Epithelial cell of prostate (primary cell): ENCODE data around the gene CMBL.

ENCODE experiments used
- DNase-seq: peaks from one replicate; pipeline ENCODE4 v3.0.0-alpha.2; 2011; ENCODE audit warnings: low read depth, low spot score
- H3K27ac ChIP-seq: fragments of 450-650 bp; 2 replicates; pipeline ENCODE4 v1.5.1; 2017; ENCODE audit warnings: mild to moderate bottlenecking

The CMBL gene

DNA sequence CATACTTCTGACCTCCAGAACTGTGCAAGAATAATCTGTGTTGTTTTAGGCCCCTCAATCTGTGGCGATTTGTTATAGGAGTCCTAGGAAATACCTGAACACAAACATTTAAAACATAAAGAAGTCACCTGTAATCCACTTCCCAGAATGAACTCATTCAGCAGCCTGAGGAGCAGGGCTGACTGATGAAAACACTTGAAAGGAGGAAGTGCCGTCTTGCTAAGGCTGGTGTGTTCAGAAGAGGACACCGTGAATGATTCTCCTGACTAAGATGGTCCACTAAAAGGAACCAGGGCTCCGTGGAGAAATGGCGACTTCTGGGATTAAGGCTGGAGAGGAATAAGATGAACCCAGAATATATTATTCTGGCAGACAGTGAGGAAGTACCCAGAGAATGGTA, 27.1 kb upstream of the CMBL start:
- no peak for DNase-seq

GRCh38 chr5:10333154-10334006, 25.7 kb upstream of the CMBL start:
- no peak for DNase-seq
- no peak overlapping the region for H3K27ac ChIP-seq

More for the DNA sequence above, 27.1 kb upstream of the CMBL start:
- no peak overlapping the region for H3K27ac ChIP-seq

- H3K27ac ChIP-seq = no peak overlapping the region
- no peak for DNase-seq
Observed at GRCh38 chr5:10332301-10332700, 24.6 kb upstream of the CMBL start.

- no peak for DNase-seq
- no peak overlapping the region for H3K27ac ChIP-seq
Observed at GRCh38 chr5:10331341-10331796, 23.7 kb upstream of the CMBL start.

DNA sequence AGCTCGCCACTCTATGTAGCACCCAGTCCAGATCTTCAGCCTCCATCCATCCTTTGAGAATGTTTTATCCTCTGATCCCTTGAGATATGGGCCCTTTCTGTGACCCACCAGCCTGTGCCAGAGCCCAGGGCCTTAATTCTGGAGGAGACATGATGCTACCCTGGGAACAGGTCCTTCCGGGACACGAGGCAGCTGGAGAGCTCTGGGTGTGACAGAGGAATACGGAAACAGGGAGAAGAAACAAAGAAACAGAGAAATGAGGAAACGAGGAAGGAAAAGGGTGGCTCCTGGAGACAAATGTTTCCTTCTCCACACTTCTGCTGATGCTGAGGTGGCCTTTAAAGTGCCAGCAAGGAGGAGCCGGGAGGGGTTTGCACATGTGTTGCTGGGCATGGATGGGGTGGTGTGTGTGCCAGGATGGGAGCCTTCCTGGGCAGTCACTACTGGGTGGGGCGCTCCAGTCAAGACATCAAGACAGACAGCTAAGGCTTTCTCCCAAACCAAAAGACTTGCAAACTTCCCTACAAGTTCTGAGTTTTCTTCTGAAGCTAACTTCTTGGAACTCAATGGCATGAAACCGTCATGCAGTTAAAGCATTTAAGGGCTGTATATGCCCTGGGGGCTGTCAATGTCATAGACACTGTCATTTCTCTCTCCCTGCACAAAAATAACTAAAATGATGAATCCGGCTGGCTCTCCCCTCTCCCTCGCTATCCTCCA, 23.0 kb upstream of the CMBL start:
- no peak overlapping the region for H3K27ac ChIP-seq
- DNase-seq = no peak

DNA sequence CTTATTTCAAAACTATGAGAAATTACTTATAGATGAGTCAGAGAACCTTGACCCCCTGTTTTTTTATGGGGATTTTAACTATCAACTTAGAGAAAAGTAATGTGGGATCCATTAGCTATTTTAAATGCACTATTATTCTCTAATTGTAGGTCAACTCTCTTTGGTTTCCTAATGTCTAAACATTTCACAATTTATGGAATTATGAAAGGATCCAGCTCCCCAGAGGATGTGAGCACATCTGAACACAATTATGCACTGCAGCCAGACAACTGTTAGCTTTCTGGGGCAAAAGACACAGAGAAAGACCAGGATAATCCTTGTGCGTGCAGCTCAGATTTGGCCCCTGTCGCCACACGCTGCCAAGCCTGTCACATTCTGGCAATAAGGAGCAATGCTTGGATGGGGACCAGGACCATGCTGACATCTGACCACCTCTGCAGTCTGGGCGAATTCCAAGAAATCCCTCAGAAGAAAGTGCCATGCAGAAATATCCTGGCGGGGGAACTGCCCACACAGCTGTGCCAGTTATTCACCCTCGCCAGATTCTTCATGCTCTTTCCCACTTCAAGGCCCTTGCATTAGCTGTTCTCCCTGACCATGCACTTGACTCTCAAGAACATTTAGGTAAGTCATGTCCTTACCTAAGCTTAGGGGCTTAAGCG, 22.2 kb upstream of the CMBL start:
- DNase-seq = no peak
- H3K27ac ChIP-seq = no peak overlapping the region

DNA sequence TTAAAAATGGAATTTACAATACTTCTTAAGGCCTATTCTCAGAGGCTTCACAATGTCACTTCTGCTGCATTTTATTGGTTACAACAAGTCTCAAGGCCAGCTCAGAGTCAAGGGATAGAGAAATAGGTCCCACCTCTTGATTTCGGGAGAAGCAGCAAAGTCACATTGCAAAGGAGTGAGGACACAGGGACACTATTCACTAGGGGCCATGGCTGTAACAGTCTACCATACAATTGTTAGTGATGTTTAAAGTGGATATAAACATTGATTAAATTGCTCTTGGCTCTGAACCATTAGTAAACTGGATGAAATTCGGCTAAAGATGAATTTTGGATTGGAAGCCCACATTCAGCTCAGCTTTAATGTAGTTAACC, 21.7 kb upstream of the CMBL start:
- no peak overlapping the region for H3K27ac ChIP-seq
- DNase-seq = no peak

GRCh38 chr5:10328323-10328722, 20.6 kb upstream of the CMBL start:
- no peak for DNase-seq

DNA sequence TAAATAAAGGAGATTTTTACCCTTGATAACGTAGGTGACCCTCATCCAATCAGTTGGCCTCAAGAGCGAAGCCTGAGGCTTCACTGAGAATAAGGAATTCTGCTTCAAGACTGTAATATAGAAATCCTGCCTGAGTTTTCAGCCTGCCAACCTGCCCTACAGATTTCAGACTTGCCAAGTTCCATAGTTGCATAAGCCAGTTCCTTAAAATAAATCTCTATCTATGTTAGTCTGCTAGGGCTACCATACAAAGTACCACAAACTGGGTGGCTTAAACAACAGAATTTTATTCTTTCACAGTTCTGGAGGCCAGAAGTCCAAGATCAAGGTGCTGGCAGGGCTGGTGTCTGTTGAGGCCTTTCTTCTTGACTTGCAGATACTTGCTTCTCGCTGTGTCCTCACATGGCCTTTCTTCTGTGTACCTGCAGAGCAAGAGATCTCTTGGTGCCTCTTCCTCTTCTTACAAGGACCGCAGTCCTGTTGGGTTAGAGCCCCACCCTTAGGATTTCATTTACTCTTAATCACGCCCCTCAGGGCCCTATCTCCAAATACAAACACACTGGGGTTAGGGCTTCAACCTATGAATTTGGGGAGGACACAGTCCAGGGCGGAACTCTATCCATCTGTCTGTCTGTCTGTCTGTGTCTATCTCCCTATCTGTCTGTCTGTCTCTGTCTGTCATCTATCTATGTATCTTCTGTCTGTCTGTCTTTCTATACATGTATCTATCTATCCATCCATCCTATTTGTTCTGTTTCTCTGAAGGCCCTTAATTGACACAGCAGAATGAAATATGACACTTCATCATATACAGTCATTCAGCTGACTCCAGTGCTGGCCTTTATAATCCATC, 17.0 kb upstream of the CMBL start:
- H3K27ac ChIP-seq = no peak overlapping the region
- DNase-seq = no peak

More at GRCh38 chr5:10328323-10328722, 20.6 kb upstream of the CMBL start:
- H3K27ac ChIP-seq = no peak overlapping the region

GRCh38 chr5:10323588-10324488, 16.1 kb upstream of the CMBL start:
- no peak overlapping the region for H3K27ac ChIP-seq
- no peak for DNase-seq

- no peak for DNase-seq
- no peak overlapping the region for H3K27ac ChIP-seq
Observed at GRCh38 chr5:10321882-10322281, 14.2 kb upstream of the CMBL start.

- no peak for DNase-seq
- H3K27ac ChIP-seq = no peak overlapping the region
Observed at GRCh38 chr5:10320793-10321192, 13.1 kb upstream of the CMBL start.

DNA sequence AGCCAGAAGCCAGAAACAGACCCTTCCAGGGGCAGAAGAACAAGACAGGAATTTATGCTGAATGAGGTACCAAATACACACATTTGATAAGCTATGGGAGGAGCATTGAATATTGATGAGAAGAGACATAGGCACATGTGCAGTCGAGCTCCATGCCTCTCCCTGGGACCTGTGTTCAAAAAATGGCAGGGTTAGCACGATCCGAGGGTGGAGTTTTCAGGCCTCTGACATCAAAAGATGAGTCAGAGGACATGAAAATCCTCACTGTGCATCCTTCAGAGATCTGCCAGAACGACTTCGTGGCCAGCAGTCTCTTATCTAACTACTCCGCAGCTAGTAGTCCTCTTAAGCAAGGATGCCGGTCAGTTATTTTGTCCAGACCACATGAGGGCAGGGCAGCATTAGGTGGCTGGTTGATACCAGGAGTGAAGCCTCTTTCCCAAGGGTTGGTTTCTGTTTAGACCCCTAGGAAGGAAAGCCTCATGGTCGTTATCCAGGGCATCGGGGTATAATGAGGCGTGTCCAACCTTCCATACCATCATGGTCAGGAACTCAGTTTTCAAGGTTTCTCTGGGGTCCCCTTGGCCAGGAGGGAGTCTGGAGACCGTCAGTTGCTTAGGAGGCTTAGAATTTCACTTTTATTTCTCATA, 11.6 kb upstream of the CMBL start:
- DNase-seq = no peak
- no peak overlapping the region for H3K27ac ChIP-seq

DNA sequence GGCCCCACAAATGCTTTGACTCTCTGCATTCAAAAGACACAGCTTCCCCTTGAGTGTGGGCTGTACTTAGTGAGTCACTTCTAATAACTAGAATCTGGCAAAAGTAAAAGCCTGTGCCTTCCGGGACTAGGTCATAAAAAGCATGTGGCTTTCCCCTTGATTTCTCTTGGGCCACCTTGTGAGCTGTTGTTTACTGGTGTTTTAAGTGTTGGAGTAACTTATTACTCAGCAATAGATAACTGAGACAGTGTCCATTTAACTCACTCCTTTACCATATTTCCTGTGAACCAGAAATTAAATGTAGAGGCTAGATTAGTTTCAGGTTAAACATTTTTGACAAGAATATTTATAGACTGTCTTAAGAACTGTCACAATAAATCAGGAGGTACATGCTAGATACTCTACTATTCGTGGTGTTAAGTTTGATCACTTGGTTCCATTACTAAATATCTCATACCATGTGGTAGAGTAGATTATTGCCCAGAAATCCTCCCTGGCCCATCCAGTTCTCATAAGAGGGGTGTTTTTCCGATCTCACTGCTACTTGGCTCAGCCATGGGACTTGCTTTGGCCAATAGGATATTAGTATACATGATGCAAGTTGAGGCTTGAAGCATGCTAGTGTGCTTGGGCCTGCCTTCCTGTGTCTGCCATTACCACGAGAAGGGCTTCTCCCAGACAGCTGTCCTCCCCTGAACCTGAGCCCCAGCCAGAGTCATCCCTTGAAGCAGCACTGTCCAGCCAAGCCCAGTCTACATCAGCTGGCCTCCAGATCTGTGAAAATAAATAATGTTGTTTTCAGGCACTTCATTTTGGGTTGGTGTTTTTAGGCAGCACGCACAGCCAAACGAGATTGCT, 10.4 kb upstream of the CMBL start:
- no peak for DNase-seq
- no peak overlapping the region for H3K27ac ChIP-seq

- no peak overlapping the region for H3K27ac ChIP-seq
- no peak for DNase-seq
Observed at GRCh38 chr5:10315824-10316509, 8.3 kb upstream of the CMBL start.

DNA sequence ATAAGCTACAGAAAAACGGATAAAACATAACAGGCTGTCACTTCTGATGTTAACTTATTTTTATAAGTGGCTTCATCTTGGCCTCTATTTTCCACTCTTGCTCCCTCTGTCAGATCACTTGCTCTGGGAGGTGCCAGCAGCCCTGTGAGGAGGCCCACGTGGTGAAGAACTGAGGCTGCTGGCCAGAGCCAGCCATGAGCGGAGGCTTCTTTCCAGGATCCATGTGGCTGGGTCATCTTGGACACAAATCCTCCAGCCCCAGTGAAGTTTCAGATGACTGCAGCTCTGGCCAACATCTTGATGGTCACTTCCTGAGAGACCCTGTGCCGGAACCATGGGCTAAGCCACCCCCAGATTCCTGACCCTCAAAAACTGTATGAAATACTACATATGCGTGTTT, 7.5 kb upstream of the CMBL start:
- no peak for DNase-seq
- H3K27ac ChIP-seq = no peak overlapping the region
